Mucosa of rectum (tissue), 2 donors: ENCODE results near the gene CUL4A.
"Not testable (repeated sequence)": the region's sequence is repeated elsewhere in the genome, so short reads cannot be mapped to it uniquely, and the experiment has no call there.

Source experiments
- H3K27ac ChIP-seq, 2 donors: one replicate each; pipeline ENCODE4 v1.7.0; 2013; ENCODE audit warnings: inconsistent platforms in 2 of 2, low read depth in 2 of 2, low read length in 2 of 2
- H3K27me3 ChIP-seq, 2 donors: one replicate each; pipeline ENCODE4 v1.7.0; 2013; ENCODE audit warnings: low read length in 2 of 2; ENCODE audit not compliant: control insufficient read depth in 2 of 2, insufficient read depth in 2 of 2
- H3K36me3 ChIP-seq, 2 donors: one replicate each; pipeline ENCODE4 v1.7.0; 2013; ENCODE audit warnings: low read length in 2 of 2; ENCODE audit not compliant: control insufficient read depth in 2 of 2, insufficient read depth in 2 of 2
- H3K4me1 ChIP-seq, 2 donors: one replicate each; pipeline ENCODE4 v1.7.0; 2013; ENCODE audit warnings: low read length in 2 of 2, mild to moderate bottlenecking in 1 of 2; ENCODE audit not compliant: control insufficient read depth in 2 of 2, insufficient read depth in 2 of 2
- H3K4me3 ChIP-seq, 2 donors: one replicate each; pipeline ENCODE4 v1.7.0; 2013; ENCODE audit warnings: low read length in 2 of 2
- H3K9ac ChIP-seq, 2 donors: one replicate each; pipeline ENCODE4 v1.7.0; 2013; ENCODE audit warnings: low read length in 2 of 2, low read depth in 1 of 2, mild to moderate bottlenecking in 1 of 2
- H3K9me3 ChIP-seq, 2 donors: one replicate each; pipeline ENCODE4 v1.7.0; 2013; ENCODE audit warnings: low read length in 2 of 2; ENCODE audit not compliant: control insufficient read depth in 2 of 2
- donor health status: healthy.
- donor health status: Normal muscosa, but diverticular disease.

The CUL4A gene

GRCh38 chr13:113299951-113300350, 90.5 kb downstream of the CUL4A start:
- no peak overlapping the region for H3K9ac ChIP-seq

GRCh38 chr13:113302986-113303385, 93.6 kb downstream of the CUL4A start:
- Histone ChIP-seq H3K4me1 (peaks cover 2% of the 10 kb centered on the region in 2 donors), H3K9ac (no peak overlapping the region), H3K27me3 (no peaks in the 10 kb centered on the region), H3K9me3 (no peaks in the 10 kb centered on the region), H3K4me3 (no peak overlapping the region), H3K27ac (no peak overlapping the region), H3K36me3 (peaks cover 3% of the 10 kb centered on the region in 2 donors)

More at GRCh38 chr13:113299951-113300350, 90.5 kb downstream of the CUL4A start:
- peaks cover 7 to 10% of the 10 kb centered on the region in 2 donors for H3K4me1 ChIP-seq
- H3K36me3 ChIP-seq: peaks cover 0 to 3% of the 10 kb centered on the region in 2 donors
- no peak overlapping the region for H3K4me3 ChIP-seq
- no peaks in the 10 kb centered on the region for H3K27me3 ChIP-seq
- no peaks in the 10 kb centered on the region for H3K9me3 ChIP-seq
- H3K27ac ChIP-seq: no peak overlapping the region

GRCh38 chr13:113304121-113304520, 94.7 kb downstream of the CUL4A start:
- H3K4me1 ChIP-seq: no peaks in the 10 kb centered on the region
- H3K36me3 ChIP-seq: peaks cover 3% of the 10 kb centered on the region in 2 donors

DNA sequence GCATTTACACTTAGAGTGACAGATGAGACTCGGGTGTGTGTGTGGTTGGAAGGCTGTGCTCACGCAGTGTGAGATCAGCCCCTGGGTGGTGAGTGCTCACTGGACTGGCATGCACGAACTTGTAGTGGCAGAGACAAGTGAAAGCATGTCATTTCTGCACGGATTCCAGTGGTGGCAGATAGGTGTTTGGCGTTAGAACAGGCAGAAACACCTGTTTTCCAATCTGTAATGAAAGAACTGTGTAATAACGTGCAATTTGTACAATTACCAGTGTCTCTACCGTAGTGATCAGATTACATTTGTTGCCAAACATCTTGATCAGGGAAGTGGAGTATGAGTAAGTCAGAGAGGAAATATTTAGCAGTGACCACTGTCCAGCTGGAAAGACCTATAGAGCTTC, 95.8 kb downstream of the CUL4A start:
- Histone ChIP-seq H3K4me1 (no peaks in the 10 kb centered on the region), H3K9ac (no peak overlapping the region), H3K4me3 (no peak overlapping the region), H3K9me3 (no peaks in the 10 kb centered on the region), H3K27ac (no peak overlapping the region), H3K27me3 (no peaks in the 10 kb centered on the region), H3K36me3 (peaks cover 3 to 6% of the 10 kb centered on the region in 2 donors)

More at GRCh38 chr13:113304121-113304520, 94.7 kb downstream of the CUL4A start:
- Histone ChIP-seq H3K9me3 (no peaks in the 10 kb centered on the region), H3K27me3 (no peaks in the 10 kb centered on the region), H3K9ac (no peak overlapping the region), H3K4me3 (no peak overlapping the region), H3K27ac (no peak overlapping the region)

DNA sequence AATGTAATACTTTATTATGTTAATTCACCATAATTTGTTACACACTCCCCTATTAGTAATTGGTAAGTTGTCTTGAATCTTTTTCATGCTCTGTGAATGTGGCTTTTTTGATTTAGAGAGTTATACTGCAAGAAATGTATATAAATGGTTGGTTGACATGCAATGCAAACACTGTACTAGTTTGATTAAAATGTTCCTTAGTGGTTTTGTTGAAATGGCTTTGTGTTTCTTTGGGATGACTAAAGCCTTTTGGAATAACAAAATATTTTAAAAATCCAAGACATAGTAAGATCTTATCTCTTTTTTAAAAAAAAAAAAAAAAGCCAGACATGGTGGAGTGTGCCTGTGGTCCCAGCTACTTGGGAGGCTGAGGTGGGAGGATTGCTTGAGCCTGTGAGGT, 98.1 kb downstream of the CUL4A start:
- no peak overlapping the region for H3K9ac ChIP-seq
- H3K36me3 ChIP-seq: peaks cover 17 to 26% of the 10 kb centered on the region in 2 donors
- no peaks in the 10 kb centered on the region for H3K9me3 ChIP-seq
- H3K27me3 ChIP-seq: no peaks in the 10 kb centered on the region
- H3K4me3 ChIP-seq: no peak overlapping the region
- no peaks in the 10 kb centered on the region for H3K4me1 ChIP-seq
- no peak overlapping the region for H3K27ac ChIP-seq

DNA sequence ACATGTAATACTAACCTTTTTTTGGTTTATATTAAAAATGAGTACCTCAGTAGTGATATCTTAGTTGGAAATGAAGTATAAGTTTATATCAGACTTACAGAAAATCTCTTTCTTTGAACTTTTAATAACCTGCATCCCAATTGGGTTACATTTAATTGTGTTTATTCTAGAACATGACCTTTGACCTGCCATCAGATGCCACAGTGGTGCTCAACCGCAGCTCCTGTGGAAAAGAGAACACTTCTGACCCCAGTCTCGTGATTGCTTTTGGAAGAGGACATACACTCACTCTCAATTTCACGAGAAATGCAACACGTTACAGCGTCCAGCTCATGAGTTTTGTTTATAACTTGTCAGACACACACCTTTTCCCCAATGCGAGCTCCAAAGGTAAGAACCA, 100.1 kb downstream of the CUL4A start:
- Histone ChIP-seq H3K4me1 (no peaks in the 10 kb centered on the region), H3K9ac (no peak overlapping the region), H3K4me3 (no peak overlapping the region), H3K36me3 (peaks cover 19 to 32% of the 10 kb centered on the region in 2 donors), H3K9me3 (no peaks in the 10 kb centered on the region), H3K27me3 (no peaks in the 10 kb centered on the region), H3K27ac (no peak overlapping the region)

DNA sequence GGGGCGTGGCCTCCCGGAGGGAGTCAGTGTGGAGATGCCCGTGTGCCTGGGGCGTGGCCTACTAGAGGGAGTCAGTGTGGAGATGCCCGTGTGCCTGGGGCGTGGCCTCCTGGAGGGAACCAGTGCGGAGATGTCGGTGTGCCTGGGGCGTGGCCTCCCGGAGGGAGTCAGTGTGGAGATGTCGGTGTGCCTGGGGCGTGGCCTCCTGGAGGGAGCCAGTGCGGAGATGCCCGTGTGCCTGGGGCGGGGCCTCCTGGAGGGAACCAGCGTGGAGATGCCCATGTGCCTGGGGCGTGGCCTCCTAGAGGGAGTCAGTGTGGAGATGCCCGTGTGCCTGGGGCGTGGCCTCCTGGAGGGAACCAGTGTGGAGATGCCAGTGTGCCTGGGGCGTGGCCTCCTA, 104.7 kb downstream of the CUL4A start:
- peaks cover 19 to 41% of the 10 kb centered on the region in 2 donors for H3K36me3 ChIP-seq
- H3K9me3 ChIP-seq: not testable (repeated sequence)

DNA sequence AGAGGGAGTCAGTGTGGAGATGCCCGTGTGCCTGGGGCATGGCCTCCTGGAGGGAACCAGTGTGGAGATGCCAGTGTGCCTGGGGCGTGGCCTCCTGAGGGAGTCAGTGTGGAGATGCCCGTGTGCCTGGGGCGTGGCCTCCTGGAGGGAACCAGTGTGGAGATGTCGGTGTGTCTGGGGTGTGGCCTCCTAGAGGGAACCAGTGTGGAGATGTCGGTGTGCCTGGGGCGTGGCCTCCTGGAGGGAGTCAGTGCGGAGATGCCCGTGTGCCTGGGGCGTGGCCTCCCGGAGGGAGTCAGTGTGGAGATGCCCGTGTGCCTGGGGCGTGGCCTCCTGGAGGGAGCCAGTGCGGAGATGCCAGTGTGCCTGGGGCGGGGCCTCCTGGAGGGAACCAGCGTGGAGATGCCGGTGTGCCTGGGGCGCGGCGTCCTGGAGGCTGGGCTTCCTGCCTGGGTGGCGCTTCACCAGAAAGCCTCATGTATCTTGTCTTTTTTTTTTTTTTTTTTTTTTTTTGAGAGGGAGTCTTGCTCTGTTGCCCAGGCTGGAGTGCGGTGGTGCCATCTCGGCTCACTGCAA, 105.6 kb downstream of the CUL4A start:
- H3K4me3 ChIP-seq, H3K27ac ChIP-seq, H3K9ac ChIP-seq, H3K4me1 ChIP-seq, H3K27me3 ChIP-seq, H3K9me3 ChIP-seq: not testable (repeated sequence)
- peaks cover 21 to 45% of the 10 kb centered on the region in 2 donors for H3K36me3 ChIP-seq

More for the DNA sequence above, 104.7 kb downstream of the CUL4A start:
- H3K4me1 ChIP-seq, H3K27me3 ChIP-seq, H3K27ac ChIP-seq, H3K9ac ChIP-seq, H3K4me3 ChIP-seq: not testable (repeated sequence)

GRCh38 chr13:113315992-113316391, 106.6 kb downstream of the CUL4A start:
- no peak overlapping the region for H3K4me3 ChIP-seq
- no peaks in the 10 kb centered on the region for H3K27me3 ChIP-seq
- peaks cover 26 to 48% of the 10 kb centered on the region in 2 donors for H3K36me3 ChIP-seq
- no peaks in the 10 kb centered on the region for H3K4me1 ChIP-seq
- no peaks in the 10 kb centered on the region for H3K9me3 ChIP-seq
- no peak overlapping the region for H3K9ac ChIP-seq
- no peak overlapping the region for H3K27ac ChIP-seq
